NB4 (cell line): ENCODE data around the gene NEU4.

ENCODE experiments used
- DNase-seq: peaks from one replicate; pipeline ENCODE4 v3.0.0; 2010; ENCODE audit warnings: low read depth
- H3K4me3 ChIP-seq: one replicate; pipeline ENCODE4 v1.5.1; 2011; ENCODE audit warnings: mild to moderate bottlenecking, low read depth, low read length, moderate library complexity
- MYC ChIP-seq: IDR thresholded peaks from 2 replicates; pipeline ENCODE4 v1.6.1; 2011; ENCODE audit warnings: low read depth, low read length
- POLR2A ChIP-seq: IDR thresholded peaks from 2 replicates; pipeline ENCODE4 v1.6.1; 2011; ENCODE audit warnings: mild to moderate bottlenecking; ENCODE audit not compliant: insufficient read length; ENCODE audit errors: extremely low read depth
- TF ChIP-seq, protein P1 (sequence below): IDR thresholded peaks from 2 replicates; pipeline ENCODE4 v1.6.1; 2011; ENCODE audit warnings: low read depth, low read length
- TF ChIP-seq, protein P2 (sequence below): IDR thresholded peaks from one replicate; pipeline ENCODE4 v1.5.1; 2012; ENCODE audit warnings: low read depth, low read length

Gene NEU4

GRCh38 chr2:241855245-241855887 is 46.4 kb downstream of the NEU4 start:
- TF ChIP-seq POLR2A (no peak), MYC (no peak)
- TF ChIP-seq, protein P1, sequence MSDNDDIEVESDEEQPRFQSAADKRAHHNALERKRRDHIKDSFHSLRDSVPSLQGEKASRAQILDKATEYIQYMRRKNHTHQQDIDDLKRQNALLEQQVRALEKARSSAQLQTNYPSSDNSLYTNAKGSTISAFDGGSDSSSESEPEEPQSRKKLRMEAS, result no peak
- TF ChIP-seq, protein P2, sequence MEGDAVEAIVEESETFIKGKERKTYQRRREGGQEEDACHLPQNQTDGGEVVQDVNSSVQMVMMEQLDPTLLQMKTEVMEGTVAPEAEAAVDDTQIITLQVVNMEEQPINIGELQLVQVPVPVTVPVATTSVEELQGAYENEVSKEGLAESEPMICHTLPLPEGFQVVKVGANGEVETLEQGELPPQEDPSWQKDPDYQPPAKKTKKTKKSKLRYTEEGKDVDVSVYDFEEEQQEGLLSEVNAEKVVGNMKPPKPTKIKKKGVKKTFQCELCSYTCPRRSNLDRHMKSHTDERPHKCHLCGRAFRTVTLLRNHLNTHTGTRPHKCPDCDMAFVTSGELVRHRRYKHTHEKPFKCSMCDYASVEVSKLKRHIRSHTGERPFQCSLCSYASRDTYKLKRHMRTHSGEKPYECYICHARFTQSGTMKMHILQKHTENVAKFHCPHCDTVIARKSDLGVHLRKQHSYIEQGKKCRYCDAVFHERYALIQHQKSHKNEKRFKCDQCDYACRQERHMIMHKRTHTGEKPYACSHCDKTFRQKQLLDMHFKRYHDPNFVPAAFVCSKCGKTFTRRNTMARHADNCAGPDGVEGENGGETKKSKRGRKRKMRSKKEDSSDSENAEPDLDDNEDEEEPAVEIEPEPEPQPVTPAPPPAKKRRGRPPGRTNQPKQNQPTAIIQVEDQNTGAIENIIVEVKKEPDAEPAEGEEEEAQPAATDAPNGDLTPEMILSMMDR, result no peak
- no peak overlapping the region for H3K4me3 ChIP-seq
- no peak for DNase-seq

DNA sequence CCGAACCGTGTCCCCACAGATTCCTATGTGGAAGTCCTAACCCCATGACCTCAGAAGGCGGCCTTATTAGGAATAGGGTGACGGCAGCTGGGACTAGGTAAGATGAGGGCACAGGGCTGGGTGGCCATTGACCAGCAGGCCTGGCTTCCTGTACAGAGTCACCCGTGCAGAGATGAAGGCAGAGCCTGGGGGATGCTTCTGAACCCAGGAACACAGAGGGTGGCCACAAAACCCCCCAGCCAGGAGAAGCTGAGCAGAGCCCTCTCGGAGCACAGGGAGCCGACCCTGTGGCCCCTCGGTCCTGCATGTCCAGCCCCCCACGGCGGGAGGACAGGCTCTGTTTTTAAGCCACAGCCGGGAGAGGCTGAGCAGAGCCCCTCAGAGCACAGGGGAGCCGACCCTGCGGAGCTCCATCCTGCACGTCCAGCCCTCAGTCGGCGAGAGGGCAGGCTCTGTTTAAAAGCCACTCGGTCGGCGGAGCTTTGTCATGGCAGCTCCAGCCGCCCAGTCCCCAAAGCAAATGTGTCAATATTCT is 47.0 kb downstream of the NEU4 start:
- no peak overlapping the region for H3K4me3 ChIP-seq
- TF ChIP-seq, protein P2, result no peak
- TF ChIP-seq POLR2A, result no peak
- TF ChIP-seq, protein P1, result no peak
- TF ChIP-seq MYC, result no peak
- no peak for DNase-seq

- no peak for DNase-seq
- TF ChIP-seq POLR2A, result no peak
- TF ChIP-seq MYC, result no peak
- TF ChIP-seq, protein P1, result no peak
- TF ChIP-seq, protein P2, result no peak
- H3K4me3 ChIP-seq, result no peak overlapping the region
These were observed 48.1 kb downstream of the NEU4 start for GRCh38 chr2:241857041-241857541.

DNA sequence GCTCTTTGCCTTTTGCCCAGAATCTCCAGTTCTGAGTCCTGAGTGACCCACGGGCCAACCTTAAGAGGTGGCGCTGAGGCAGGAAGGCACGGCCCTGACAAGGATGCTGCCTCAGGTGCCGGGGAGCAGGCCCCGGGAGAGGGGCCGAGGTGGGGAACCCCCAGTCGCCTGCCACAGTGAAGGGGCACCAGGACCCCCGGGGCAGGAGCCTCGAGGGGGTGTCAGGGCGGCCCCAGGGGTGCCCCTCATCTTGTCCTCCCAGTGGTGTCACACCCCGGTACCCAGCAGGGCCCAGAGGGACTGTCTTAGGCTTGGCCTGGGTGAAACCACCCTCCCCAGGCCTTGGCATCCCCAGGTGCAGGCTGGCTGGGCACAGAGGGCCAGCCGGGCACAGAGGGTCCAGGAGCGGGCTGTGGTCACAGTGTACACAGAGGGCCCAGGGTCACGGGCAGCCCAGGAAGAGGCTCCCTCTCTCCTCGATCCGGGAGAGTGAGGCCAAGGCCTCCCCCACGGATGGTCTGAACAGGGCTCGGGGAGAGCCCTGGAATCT is 48.7 kb downstream of the NEU4 start:
- no peak for DNase-seq
- H3K4me3 ChIP-seq, result no peak overlapping the region
- TF ChIP-seq, protein P2, result no peak
- TF ChIP-seq POLR2A (no peak), MYC (no peak)
- TF ChIP-seq, protein P1, result no peak

DNA sequence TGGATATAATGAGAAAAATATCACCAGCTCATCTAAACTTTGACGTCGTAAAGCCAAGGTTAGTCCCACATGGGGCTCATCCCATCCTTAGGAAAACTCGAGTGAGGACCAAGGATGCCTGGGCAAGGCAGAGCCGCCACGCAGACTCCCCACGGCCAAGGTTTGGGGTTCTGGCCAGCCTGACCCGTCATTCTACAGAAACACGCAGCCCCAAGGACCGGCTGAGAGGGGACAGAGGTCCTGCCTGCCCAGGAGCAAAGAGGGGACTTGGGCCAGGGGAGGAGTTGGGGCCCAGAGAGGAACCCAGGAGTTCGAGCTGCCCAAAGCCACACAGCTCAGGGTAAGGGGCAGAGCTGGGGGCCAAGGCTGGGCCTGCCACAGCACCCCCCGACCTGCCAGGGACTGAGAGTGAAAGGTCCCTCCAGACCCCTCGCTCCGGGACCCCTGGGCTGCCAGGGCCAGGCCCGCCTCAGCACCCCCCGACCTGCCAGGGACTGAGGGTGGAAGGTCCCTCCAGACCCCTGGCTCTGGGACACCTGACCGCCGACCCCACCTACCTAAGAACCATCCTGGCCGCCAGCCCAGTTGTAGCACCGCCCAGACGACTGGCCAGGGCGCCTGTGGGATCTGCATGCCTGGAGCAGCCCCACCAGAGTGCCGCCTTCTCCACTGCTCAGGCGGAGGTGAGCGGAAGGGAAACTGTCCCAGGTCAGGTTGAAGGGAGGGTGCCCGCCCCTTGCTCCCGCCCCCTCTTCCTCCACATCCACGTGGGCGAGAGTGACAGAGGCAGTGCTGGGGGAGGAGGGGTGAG is 49.4 kb downstream of the NEU4 start, which contains the start of gene PDCD1:
Gene PDCD1 (minus strand): TSS at position 689 of the 811 bp plus-strand sequence. CDS start 56 bp downstream, at position 633.
- no peak within 1 kb of the TSS for H3K4me3 ChIP-seq
- no peak for DNase-seq
- TF ChIP-seq, protein P1, result no peak
- no peak for TF ChIP-seq POLR2A
- TF ChIP-seq, protein P2, result no peak
- no peak for TF ChIP-seq MYC
